Eye (tissue), 1 donor: ENCODE results near the gene FAM184B.

Experiments used
- DNase-seq: peaks from one replicate; pipeline ENCODE4 v3.0.0-alpha.2; 2015

FAM184B gene

DNA sequence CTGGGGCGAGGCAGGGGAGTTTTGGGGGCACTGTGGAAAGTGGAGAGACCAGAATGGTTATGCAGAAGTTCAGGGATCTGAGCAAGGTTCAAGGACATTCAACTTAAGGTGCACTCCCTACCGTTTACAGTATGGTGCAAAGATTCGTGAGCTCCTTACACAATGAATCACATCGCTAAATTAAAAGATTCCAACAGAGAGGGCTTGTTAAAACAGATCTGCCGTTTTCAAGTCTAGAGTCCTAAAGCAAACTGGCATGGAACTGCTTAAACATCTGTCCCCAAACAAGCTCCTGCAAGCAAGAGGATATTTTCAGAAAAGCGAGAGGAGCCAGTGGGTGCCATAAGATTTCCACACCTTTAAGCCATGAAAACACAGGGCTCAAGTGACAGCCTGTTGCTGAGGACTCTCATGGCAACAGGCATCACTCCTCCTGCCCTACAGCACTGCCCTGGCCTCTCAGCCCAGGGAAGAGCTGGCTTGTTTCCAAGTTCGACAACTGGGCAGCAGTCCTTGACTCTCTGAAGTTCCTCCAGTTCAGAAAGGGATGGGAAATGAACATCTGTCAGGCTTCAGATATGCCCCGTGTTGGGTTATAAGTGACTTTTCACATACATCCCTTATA is 10.0 kb downstream of the FAM184B start:
- DNase-seq: no peak

DNA sequence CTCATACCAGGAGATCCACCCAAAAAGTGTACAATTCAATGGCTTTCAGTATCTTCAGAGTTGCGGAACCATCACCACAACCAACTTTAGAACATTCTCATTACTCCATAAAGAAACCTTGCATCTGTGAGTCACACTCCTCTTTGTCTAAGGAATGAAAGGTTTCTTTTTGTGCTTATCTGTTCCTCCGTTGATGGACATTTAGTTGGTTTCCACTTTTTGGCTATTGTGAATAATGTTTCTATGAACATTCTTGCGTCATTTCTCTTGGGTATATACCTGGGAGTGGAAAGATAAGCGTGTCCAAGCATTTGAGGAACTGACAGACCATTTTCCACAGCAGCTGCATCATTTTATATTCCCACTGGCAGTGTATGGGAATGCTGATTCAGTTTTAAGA is 10.6 kb downstream of the FAM184B start:
- DNase-seq: no peak

DNA sequence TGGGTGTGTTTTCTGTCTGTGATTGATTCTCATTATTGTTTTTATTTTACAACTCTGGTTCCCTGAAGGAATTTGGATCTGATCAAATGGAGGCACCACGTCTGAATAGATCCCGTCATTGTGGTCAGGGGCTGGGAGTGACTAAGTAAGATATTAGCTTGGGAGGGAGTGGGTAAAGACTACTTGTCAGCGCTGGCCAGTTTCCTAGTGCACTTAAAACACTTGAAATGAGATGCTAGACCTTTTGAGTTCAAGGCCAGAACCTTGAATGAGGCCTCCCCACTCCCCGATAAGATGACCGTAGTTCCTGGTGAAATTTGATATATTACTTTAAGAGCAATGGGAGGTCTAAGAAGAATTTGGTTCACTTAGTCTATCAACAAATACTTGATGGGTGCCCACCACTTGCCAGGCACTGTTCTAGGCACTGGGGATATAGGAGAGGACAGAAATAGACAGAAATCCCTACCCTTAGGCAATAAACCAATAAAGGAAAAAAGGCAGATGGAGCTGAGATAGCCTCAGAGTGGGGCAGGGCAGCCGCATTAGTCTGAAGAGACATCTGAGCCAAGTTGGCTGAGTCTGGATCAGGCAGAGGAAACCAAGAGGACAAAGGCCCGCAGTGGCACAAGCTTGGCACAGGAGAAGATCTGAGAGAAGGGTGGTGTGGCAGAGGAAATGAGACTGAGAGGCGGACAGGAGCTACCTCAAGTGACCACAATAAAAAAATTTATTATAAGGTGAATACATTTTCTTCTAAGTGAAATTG is 11.8 kb downstream of the FAM184B start:
- no peak for DNase-seq

DNA sequence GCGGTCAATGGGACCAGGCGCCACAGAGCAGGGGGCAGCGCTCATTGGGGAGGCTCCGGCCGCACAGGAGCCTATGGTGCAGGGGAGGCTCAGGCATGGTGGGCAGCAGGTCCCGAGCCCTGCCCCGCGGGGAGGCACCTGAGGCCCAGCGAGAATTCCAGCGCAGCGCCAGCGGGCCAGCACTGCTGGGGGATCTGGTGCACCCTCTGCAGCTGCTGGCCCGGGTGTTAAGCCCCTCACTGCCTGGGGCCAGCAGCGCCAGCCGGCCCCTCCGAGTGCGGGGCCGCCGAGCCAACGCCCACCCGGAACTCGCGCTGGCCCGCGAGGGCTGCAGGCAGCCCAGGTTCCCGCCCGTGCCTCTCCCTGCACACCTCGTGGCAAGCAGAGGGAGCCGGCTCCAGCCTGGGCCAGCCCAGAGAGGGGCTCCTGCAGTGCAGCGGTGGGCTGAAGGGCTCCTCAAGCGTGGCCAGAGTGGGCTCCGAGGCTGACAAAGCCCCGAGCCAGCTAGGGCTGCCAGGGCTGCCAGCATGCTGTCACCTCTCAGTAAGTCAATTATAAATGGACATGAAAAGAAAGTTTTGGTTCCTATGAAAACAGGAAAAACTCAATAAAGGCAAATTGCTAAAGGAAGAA is 14.5 kb downstream of the FAM184B start:
- no peak for DNase-seq

DNA sequence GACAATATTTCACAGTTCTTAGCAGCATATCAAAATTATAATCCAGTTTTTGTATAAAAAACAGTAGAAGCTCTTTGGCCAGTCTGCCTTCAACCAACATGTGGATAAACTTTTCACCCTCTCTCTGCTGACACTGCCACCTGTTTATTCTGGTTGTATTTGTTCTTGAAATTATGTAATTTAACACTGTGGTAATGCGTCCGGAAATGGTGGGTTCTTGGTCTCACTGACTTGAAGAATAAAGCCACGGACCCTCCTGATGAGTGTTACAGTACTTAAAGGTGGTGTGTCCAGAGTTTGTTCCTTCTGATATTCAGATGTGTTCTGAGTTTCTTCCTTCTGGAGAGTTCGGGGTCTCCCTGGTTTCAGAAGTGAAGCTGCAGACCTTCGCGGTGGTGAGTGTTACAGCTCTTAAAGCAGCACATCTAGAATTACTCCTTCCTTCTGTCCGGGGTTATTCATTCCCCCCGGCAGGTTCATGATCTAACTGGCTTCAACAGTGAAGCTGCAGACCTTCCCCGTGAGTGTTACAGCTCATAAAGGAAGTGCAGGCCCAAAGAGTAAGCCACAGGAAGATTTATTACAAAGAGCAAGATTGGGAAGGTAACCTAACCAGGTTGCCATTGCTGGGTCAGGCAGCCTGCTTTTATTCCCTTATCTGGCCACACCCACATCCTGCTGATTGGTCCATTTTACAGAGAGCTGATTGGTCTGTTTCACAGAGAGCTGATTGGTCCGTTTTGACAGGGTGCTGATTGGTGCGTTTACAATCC is 15.7 kb downstream of the FAM184B start:
- DNase-seq: no peak

DNA sequence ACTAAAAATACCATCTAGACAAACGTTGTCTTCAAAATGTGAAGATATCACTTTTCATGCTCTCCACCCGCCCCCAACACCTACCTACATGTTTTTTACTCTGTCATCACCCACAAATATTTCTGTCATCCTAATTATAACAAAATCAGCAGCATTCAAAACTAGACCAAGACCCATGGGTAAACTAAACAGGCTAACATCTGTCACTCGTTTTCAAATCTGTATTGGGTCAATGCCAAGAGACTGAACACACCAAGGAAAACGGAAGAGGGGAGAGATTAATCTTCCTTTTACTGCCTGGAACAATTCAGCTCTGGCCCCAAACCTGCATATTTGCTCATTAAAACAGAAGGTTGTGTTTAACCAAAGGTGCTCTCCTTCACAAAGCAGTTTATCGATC is 17.5 kb downstream of the FAM184B start:
- peak; percentile 67 for DNase-seq

DNA sequence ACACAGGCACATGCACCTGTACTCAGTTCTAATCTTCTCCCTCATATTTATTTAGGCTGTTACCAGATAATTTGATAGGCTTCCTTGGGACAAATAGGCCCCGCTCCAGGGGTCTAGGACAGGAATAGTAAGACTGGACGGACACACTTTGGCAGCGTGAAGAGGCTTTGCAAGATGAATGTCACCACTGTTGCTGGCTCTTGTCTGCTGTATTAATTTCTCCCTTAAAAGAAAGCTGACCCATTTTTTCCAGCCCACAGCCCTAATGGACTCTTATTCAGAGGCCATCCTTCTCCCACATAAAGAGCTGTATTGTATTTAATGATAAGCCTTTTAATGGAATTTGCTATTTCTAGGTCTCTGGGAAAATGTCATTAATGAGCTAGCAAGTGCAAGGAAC is 18.0 kb downstream of the FAM184B start:
- peak; percentile 88 for DNase-seq

DNA sequence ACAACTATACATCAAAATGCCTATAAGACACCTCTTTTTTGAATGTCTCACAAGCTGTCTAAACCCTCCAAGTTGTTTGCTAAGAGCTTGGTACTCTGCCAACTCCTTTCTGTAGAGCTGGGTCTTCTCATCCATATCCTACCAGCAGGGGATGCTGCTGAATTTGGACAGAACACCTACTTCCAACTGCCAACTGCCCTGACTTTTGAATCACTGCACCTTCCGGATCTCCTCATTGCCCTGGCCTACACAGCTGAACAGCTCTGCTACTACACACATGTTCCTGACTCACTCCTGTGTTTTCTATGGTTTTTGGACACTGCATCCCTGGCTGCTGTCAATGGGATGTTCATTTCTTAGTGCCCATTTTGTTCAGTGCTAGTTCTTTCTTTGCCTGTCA is 18.7 kb downstream of the FAM184B start:
- DNase-seq: peak; percentile 61

DNA sequence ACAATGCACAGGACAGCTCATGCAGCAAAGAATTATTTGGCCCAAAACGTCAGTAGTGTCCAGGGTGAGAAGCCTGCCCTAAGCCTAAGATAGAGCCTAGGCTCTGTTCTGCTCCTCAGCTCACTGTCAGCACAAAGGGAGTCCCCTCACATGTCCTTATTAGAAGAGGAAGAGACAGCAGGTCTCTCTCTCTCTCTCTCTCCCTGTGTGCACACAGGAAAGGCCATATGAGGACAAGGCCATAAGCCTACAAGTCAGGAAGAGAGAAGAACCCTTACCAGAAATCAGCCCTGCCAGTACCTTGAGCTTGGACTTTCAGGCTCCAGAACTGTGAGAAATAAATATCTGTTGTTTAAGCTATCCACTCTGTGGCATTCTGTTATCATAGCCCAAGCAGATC is 20.4 kb downstream of the FAM184B start:
- no peak for DNase-seq

DNA sequence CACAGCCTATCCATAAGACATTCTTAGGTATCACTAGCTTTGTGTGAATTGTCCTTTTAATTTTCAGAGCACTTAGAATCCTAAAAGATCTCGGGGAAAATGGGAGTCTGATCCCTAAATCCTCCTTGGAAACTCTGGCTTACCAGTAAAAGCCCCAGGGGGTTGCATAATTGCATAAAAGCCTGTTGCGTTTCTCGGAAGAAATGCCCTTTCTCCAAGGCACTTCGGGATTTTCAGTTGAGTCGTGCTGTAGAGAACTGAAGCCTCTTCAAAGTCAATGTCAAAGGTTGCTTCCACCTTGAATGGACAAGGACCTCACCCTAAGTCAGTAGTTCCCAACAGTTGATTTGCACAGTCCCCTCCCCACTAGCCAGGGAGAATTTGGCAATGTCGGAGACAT is 20.8 kb downstream of the FAM184B start:
- no peak for DNase-seq

DNA sequence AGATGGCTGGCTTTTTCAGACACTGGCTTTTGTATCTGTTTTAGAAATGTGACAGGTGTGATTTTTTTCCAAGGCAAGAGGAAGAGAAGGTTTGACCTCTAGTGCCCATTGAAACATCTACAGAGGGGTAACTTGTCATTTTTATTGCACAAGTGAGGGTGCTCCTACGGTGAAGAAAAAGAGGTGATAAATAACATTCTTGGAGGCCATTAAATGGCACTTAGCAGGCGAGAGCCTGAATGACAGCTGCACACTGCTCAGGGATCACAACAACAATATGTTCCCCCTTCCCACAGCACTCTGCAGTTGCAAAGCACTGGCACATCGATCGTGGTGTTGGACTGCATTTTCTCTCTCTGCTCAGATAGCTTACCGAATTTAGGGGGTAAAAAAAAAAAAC is 22.9 kb downstream of the FAM184B start:
- peak; percentile 66 for DNase-seq

DNA sequence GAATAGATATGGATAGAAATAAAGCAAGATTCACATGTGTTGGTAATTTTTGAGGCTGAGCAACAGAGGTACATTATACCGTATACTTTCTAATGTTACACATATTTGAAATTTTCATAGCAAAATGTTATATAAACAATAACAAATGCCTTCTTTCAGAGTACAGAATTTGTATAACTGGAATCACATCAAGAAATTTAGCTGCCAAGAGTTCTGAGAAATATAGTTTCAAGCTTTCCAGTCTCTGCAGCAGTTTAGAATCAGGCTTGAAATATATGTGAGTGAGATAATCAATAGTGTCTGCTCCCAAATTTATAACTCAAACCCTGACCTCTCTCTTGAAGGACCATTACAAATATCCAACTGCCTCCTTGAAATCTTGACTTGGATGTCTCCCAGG is 23.8 kb downstream of the FAM184B start:
- no peak for DNase-seq

DNA sequence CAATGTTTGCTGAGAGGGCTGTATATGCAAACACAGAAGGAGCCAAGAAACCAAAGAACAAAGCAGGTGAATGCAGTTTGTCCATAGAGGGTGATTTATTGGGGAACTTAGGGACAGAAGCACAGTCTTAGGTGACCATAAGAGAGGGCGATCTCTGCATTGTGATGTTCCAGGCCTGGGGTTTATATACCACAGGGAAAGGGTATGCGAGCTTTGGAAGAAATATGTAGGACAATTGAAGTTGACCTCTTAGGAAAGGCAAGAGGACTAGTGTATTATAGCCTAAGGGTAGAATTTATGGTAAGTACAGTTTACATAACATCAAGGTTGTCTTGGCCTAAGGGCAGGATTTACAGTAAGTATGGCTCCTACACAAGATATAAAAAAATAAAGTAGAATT is 27.8 kb downstream of the FAM184B start:
- no peak for DNase-seq

DNA sequence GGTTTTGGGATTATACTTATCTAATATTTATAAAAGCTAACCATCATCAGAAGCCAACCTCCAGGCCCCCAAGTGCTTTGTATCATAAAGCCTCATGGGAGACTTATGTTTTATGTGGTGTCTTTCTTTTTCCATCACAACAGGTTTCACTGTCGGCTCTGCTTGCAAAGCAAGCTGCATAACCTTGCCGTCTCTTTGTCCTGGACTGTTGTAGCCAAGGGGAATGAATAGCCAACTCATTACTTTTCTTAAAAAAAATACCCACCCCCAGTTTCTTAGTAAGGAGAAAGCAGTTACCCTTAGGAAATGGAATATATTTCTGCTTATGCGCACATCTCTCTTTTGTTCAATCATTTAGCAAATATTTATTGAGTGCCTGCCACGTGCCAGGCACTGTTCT is 40.7 kb downstream of the FAM184B start:
- peak; percentile 47 for DNase-seq

DNA sequence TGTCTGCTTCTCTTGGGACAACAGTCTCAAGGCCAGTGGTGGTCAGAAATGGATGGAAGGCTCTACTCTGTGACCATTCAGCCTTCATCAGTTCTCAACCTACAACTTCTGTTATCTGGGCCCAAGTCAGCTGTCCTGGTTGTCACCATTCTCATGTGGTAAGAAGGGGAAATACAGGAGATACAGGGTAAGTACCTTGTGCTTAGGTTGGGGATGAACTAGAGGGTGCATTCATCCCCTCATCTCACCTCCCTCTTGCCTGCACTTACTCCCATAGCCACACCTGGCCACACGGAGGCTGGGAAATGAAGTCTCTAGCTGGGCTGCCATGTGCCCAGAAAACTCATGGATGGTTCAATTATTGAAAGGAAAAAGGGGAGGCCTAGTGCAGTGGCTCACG is 44.9 kb downstream of the FAM184B start:
- DNase-seq: no peak

DNA sequence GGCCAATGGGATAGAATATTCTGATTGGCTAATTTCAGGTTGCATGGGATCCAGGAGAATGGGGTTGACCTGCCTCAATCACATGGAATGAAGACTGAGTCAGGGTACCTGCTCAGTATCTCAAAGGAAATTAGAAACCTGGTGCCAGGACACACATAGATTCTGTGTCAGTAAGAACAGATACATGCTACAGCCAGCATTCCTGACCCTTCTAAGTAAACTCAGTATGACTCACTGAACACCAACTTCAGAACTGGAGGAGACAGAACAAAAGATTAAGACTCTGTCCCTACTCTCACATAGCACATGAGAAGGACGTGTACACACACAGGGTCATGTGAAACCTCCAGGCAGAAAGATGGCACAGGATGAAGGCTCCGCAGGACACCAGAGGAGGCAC is 54.5 kb downstream of the FAM184B start:
- DNase-seq: no peak

DNA sequence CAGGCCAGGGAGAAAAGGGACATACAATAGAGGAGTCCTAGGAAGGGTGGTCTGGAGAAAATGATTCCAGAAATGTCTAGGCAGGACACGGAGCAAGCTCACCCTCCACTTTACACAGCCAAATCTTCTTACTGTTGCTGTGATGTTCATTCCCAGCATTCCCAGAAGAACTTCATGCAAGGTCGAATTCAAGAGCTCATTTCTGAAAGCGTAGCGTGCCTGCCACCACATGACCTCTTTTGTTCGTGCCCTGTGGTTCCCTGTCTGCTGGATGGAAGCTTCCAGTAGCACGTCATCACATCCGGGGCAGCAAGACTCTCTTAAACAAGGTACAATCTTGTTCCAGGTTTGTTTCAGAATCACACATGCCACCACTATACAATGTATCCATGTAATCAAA is 57.8 kb downstream of the FAM184B start:
- no peak for DNase-seq

DNA sequence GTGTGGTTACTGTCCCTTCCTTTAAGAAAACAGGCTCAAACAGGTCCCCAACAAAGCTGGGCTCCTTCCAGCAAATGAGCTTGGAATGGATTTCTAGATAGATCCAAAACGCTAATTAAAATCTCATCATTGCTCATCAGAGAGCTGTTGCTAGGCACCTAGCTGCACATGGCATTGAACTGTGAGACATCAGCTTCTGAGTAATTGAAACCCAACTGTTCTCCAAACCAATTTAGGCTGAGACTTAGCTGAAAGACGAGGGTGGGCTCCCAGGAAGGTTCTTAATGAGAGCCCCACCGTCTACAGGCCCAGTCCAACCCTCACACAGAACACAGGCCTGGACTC is 59.1 kb downstream of the FAM184B start:
- peak; percentile 56 for DNase-seq

DNA sequence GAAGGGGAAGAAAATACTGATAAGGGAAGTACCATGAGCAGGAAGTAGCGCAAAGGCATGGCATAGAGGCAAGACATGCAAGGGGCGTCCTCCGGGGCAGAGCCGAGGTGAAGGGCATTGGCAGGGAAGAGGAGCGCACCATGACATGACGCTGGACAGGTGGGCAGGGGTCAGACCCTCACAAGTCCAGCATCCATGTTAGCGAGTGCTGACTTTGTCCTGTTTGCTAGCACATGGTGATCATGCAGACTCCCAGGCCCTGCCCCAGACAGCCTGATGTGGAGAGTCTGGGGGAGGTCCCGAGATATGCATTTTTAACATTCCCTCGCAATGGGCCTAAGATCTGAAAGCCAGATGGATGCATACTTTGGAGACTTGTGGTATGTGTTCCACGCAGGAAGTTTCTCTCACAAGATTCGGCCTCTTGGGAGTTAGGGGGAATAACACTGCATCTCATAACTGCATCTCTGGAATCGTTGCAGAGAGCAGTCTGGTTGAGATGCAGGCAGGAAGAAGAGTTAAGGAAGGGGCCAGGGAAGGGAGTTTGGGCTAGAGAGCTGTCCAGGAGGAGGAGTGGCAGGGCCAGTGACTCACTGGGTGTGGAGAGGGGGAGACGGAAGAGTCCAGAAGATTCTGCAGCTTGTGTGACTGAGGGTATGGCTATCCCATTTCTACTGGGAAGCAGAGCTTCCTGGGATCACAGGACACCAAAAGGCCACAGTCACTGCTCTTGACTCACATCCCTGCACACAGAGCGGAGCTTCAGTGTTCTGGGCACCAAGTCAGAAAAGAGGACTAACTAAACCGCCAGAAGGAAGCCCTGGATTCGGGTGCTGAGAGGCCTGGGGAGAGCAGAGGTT is 59.7 kb downstream of the FAM184B start:
- peak; percentile 18 for DNase-seq

DNA sequence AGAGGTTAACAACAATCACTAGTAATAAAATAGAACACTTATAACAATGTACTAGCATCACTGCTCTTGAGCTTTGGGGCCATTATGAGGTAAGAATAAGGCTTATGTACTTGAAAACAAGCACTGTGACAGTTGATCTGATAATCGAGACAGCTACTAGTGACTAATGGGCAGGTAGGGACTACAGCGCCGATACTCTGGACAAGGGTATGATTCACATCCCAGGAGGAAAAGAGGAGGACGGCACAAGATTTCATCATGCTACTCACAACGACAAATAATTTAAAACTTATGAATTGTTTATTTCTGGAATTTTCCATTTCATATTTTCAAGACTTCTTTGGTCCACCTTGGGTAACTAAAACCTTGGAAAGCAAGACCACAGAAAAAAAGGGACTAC is 62.3 kb downstream of the FAM184B start:
- no peak for DNase-seq

DNA sequence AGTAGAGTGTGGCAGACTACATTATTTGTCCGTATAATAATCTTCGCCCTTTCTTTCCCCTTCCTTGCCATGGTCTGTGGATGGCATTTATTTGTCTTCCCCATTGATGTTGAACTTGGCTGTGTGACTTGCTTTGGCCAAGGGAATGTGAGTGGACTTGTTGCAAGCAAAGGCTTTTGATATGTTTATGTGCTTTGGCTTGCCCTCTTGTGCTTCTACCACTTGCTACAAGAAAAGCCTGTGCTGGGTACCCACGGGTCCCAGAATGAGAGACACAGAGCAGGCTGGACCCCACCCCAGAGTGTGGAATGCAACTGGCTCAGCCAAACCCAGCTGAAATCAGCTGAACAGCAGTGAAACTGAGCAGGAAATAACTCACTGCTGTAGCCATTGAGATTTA is 63.0 kb downstream of the FAM184B start:
- no peak for DNase-seq

DNA sequence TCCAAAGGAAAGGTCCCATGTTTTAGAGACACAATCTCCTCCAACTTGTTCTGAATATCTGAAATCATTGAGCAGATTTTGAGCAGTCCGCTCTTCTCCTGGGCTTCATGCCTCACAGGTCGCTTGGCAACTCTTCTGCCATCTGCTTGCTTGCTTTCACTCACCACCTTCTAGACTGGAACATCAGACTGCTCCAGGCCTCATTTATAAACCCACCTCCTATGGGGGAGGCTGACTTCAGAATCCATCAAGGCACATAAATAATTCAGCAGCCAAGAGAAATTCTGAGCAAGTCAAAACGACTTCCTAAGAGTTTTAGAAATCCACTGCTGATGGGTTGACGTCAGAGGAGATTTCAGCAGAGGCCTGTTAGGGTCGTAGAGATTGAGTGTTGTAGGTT is 64.1 kb downstream of the FAM184B start:
- peak; percentile 77 for DNase-seq

DNA sequence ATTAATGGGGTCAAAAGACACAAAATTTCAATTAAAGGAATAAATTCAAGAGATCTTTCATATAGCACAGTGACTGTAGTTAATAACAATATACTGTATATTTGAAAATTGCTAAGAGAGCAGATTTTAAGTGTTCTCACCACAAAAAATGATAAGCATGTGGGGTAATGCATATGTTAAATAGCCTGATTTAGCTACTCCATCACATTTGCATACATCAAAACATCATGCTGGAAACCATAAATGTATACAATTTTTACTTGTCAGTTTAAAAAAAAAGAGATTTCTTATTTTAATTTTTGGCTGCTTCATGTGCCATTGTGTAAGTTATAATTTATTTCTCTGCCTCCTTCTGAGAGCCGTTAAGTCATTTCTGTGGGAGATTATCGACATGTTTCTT is 65.9 kb downstream of the FAM184B start:
- DNase-seq: no peak
